NCI-H345 (cell line): ENCODE results near the gene TMPRSS13.
"Not testable (repeated sequence)": the region's sequence is repeated elsewhere in the genome, so short reads cannot be mapped to it uniquely, and the experiment has no call there.

Experiments used
- DNase-seq: peaks from one replicate; lab custom pipeline; 2025; lab: John Stamatoyannopoulos, UW

TMPRSS13 gene

GRCh38 chr11:117872420-117872961, 56.7 kb downstream of the TMPRSS13 start:
- no peak for DNase-seq

GRCh38 chr11:117871784-117872183, 57.4 kb downstream of the TMPRSS13 start:
- no peak for DNase-seq

GRCh38 chr11:117871160-117871559, 58.0 kb downstream of the TMPRSS13 start:
- DNase-seq: peak; percentile 15

- peak; percentile 80 for DNase-seq
Measured at GRCh38 chr11:117870103-117870952, 58.9 kb downstream of the TMPRSS13 start.

- no peak for DNase-seq
Measured at GRCh38 chr11:117869604-117870003, 59.6 kb downstream of the TMPRSS13 start.

GRCh38 chr11:117868815-117869561, 60.2 kb downstream of the TMPRSS13 start:
- DNase-seq: peak; percentile 52

GRCh38 chr11:117868088-117868487, 61.1 kb downstream of the TMPRSS13 start:
- DNase-seq: no peak

- DNase-seq: no peak
Measured at GRCh38 chr11:117866526-117866925, 62.7 kb downstream of the TMPRSS13 start.

- not testable (repeated sequence) for DNase-seq
Measured at GRCh38 chr11:117865546-117865945, 63.7 kb downstream of the TMPRSS13 start.

- DNase-seq: no peak
Measured at GRCh38 chr11:117863383-117863782, 65.8 kb downstream of the TMPRSS13 start.

- DNase-seq: no peak
Measured at GRCh38 chr11:117862753-117863152, 66.4 kb downstream of the TMPRSS13 start.

GRCh38 chr11:117862019-117862725, 67.0 kb downstream of the TMPRSS13 start:
- no peak for DNase-seq

GRCh38 chr11:117861151-117862018, 67.8 kb downstream of the TMPRSS13 start:
- DNase-seq: peak; percentile 92

GRCh38 chr11:117860139-117860538, 69.1 kb downstream of the TMPRSS13 start:
- DNase-seq: no peak

GRCh38 chr11:117859488-117860112, 69.6 kb downstream of the TMPRSS13 start:
- DNase-seq: peak; percentile 19

GRCh38 chr11:117859061-117859460, 70.1 kb downstream of the TMPRSS13 start:
- DNase-seq: no peak

GRCh38 chr11:117857734-117858414, 71.3 kb downstream of the TMPRSS13 start:
- DNase-seq: no peak

GRCh38 chr11:117855912-117856651, 73.1 kb downstream of the TMPRSS13 start:
- no peak for DNase-seq

GRCh38 chr11:117855186-117855845, 73.9 kb downstream of the TMPRSS13 start:
- no peak for DNase-seq
